ENCODE data around the gene WDR90.

The WDR90 gene

GRCh38 chr16:680625-680945 lies 31.4 kb downstream of the WDR90 start:
- TF ChIP-seq CTCF (IDR thresholded peaks at IDR 0.05; ENCODE audit: low read depth, low read length) = no peak
- Histone ChIP-seq H3K36me3 (peaks cover 39% of the 10 kb centered on the region), H3K27me3 (ENCODE audit: insufficient read depth, low read depth, severe bottlenecking) (no peaks in the 10 kb centered on the region), H3K9me3 (ENCODE audit: severe bottlenecking) (no peaks in the 10 kb centered on the region), H3K4me3 (ENCODE audit: low read depth, low read length) (peak overlapping the region; percentile 76), H3K27ac (peak overlapping the region; percentile 91)
- DNase-seq = no peak

GRCh38 chr16:680967-681745 lies 32.0 kb downstream of the WDR90 start:
- Histone ChIP-seq H3K9me3 (ENCODE audit: severe bottlenecking) (no peaks in the 10 kb centered on the region), H3K36me3 (peaks cover 43% of the 10 kb centered on the region), H3K27ac (peak overlapping the region; percentile 91), H3K27me3 (ENCODE audit: insufficient read depth, low read depth, severe bottlenecking) (no peaks in the 10 kb centered on the region), H3K4me3 (ENCODE audit: low read depth, low read length) (peak overlapping the region; percentile 76)
- peak; percentile 37; the same call in 1 of the 2 replicates for TF ChIP-seq CTCF (IDR thresholded peaks at IDR 0.05; ENCODE audit: low read depth, low read length)
- peak; percentile 38 for DNase-seq

- DNase-seq = no peak
- H3K27ac ChIP-seq = no peak overlapping the region; the same call in 1 of the 2 replicates
Observed at GRCh38 chr16:681746-682427, 32.7 kb downstream of the WDR90 start.

GRCh38 chr16:682493-683395 lies 33.6 kb downstream of the WDR90 start:
- Histone ChIP-seq H3K36me3 (peaks cover 59% of the 10 kb centered on the region), H3K27ac (no peak overlapping the region; the same call in 1 of the 2 replicates), H3K9me3 (ENCODE audit: severe bottlenecking) (no peaks in the 10 kb centered on the region), H3K27me3 (ENCODE audit: insufficient read depth, low read depth, severe bottlenecking) (no peaks in the 10 kb centered on the region), H3K4me3 (ENCODE audit: low read depth, low read length) (no peak overlapping the region)
- no peak for DNase-seq
- no peak for TF ChIP-seq CTCF (IDR thresholded peaks at IDR 0.05; ENCODE audit: low read depth, low read length)

More at GRCh38 chr16:681746-682427, 32.7 kb downstream of the WDR90 start:
- Histone ChIP-seq H3K36me3 (peaks cover 51% of the 10 kb centered on the region), H3K9me3 (ENCODE audit: severe bottlenecking) (no peaks in the 10 kb centered on the region), H3K27me3 (ENCODE audit: insufficient read depth, low read depth, severe bottlenecking) (no peaks in the 10 kb centered on the region), H3K4me3 (ENCODE audit: low read depth, low read length) (no peak overlapping the region)
- no peak for TF ChIP-seq CTCF (IDR thresholded peaks at IDR 0.05; ENCODE audit: low read depth, low read length)

- Histone ChIP-seq H3K4me3 (ENCODE audit: low read depth, low read length) (peak overlapping the region; percentile 61), H3K27ac (peak overlapping the region; percentile 88), H3K27me3 (ENCODE audit: insufficient read depth, low read depth, severe bottlenecking) (no peaks in the 10 kb centered on the region), H3K36me3 (peaks cover 61% of the 10 kb centered on the region), H3K9me3 (ENCODE audit: severe bottlenecking) (no peaks in the 10 kb centered on the region)
- no peak for TF ChIP-seq CTCF (IDR thresholded peaks at IDR 0.05; ENCODE audit: low read depth, low read length)
- DNase-seq = no peak
Observed at GRCh38 chr16:683396-684070, 34.4 kb downstream of the WDR90 start.
